Measurements from ENCODE around the gene CHST11. TPM values are rescaled to one million over a fixed set of nuclear protein-coding genes. Genes with fewer than 3 reads are reported as not detected.
A peak's percentile ranks its signal among the peaks of the same experiment; 100 is the strongest.

The CHST11 gene
- total RNA-seq, 1 experiment from 2014 or later: 6.7 TPM

DNA sequence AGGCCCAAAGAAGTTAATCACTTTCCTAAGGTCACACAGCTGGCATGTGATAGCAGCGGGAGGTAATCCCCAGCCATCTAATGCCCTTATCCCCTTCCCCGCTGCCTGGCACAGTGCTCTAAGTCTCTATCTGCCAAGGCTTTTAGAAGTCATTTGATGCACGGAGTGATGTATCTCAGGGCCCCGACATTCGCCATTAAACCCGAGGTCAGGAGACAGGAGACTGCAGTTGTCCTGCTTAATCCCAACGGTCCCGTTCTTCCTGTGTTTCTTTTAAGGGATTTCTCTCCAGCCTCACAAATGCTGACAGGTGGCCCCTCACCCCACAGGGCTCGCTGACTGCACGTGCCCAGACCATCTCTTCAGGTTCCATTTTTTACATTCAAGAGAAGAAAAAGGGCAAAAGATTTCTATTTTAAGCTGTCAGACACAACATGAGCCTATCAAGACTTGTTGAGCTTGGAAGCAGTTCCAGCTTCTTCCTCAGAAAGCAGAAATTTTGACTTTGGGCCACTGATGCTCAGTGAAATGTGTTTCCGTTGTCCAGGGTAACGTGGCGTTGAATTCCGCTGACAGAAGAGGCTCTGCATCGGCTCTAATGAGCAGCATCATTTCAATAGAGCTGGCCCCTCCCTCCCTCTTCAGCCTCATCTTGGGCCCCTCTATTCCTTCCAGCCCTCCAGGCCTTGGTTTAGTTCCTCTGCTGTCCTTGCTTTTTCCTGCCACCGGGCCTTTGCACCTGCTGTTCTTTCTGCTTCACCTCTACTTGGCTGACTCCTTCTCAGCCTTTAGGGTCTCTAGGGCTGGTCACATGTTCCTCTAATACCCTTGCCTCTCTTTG, 171.5 kb downstream of the CHST11 start:
- Histone ChIP-seq H3K9ac (ENCODE audit: extremely low read depth, insufficient read length, low read length) (no peak overlapping the region), H3K23me2 (ENCODE audit: insufficient read length, low read depth, low read length, poor library complexity, severe bottlenecking) (no peaks in the 10 kb centered on the region), H3K79me1 (ENCODE audit: insufficient read depth, low read depth, low read length, poor library complexity, severe bottlenecking) (no peaks in the 10 kb centered on the region), H2AFZ (ENCODE audit: low read length) (no peak overlapping the region), H2BK120ac (ENCODE audit: low read depth, low read length, poor library complexity, severe bottlenecking) (no peak overlapping the region), H3K14ac (ENCODE audit: insufficient read depth, low read length) (no peak overlapping the region), H4K91ac (ENCODE audit: insufficient read length, low read depth, low read length) (no peak overlapping the region), H3K4me1 (ENCODE audit: insufficient read depth, low read length) (no peaks in the 10 kb centered on the region; the same call in 1 of the 2 replicates), H4K8ac (replicated peaks; ENCODE audit: insufficient read length, low read depth, low read length) (no peak overlapping the region), H2BK15ac (ENCODE audit: low read depth, low read length) (no peak overlapping the region), H2BK12ac (ENCODE audit: insufficient read length, low read depth, low read length) (no peak overlapping the region), H4K20me1 (ENCODE audit: control insufficient read depth, insufficient read depth, insufficient read length) (no peaks in the 10 kb centered on the region), H4K5ac (ENCODE audit: insufficient read length, low read depth, low read length) (no peak overlapping the region), H3K4me2 (ENCODE audit: insufficient read depth, insufficient read length, low read length) (no peak overlapping the region), H3K27ac (ENCODE audit: insufficient read length, low read depth, low read length) (no peak overlapping the region), H2BK5ac (ENCODE audit: insufficient read length, low read length) (no peak overlapping the region), H2BK20ac (ENCODE audit: low read depth, low read length, poor library complexity, severe bottlenecking) (no peak overlapping the region), H3K23ac (ENCODE audit: insufficient read length, low read depth, low read length) (no peak overlapping the region), H3K9me3 (ENCODE audit: control insufficient read depth, low read depth, low read length) (no peaks in the 10 kb centered on the region), H3K18ac (ENCODE audit: insufficient read length, low read depth, low read length) (no peak overlapping the region), H2AK5ac (ENCODE audit: insufficient read length, low read length) (no peak overlapping the region), H3K4ac (ENCODE audit: low read depth, low read length) (no peak overlapping the region), H3T11ph (ENCODE audit: low read length) (no peak overlapping the region), H3K27me3 (ENCODE audit: insufficient read depth, low read length) (no peaks in the 10 kb centered on the region), H3K79me2 (ENCODE audit: insufficient read depth, low read length) (no peaks in the 10 kb centered on the region), H3K56ac (ENCODE audit: insufficient read length, low read depth, low read length) (no peak overlapping the region)
- no CpG with 5 or more reads among the region's 16 CpGs for WGBS (ENCODE audit: extremely low coverage, insufficient read length, low lambda C conversion rate)
- Mint-ChIP-seq H3K27me3 (ENCODE audit: low read depth) (peaks cover 8% of the 10 kb centered on the region), H3K4me3 (no peak overlapping the region), H3K4me1 (peaks cover 35 to 40% of the 10 kb centered on the region in 2 experiments), H3K27ac (peak overlapping the region in 1 of 3 experiments; percentile 46; a peak in 1 of 7 replicates), H3K9me3 (no peaks in the 10 kb centered on the region), H3K36me3 (ENCODE audit: insufficient read depth in 1 of 3, low read depth in 3 of 3) (no peaks in the 10 kb centered on the region)
- TF ChIP-seq, protein P1, sequence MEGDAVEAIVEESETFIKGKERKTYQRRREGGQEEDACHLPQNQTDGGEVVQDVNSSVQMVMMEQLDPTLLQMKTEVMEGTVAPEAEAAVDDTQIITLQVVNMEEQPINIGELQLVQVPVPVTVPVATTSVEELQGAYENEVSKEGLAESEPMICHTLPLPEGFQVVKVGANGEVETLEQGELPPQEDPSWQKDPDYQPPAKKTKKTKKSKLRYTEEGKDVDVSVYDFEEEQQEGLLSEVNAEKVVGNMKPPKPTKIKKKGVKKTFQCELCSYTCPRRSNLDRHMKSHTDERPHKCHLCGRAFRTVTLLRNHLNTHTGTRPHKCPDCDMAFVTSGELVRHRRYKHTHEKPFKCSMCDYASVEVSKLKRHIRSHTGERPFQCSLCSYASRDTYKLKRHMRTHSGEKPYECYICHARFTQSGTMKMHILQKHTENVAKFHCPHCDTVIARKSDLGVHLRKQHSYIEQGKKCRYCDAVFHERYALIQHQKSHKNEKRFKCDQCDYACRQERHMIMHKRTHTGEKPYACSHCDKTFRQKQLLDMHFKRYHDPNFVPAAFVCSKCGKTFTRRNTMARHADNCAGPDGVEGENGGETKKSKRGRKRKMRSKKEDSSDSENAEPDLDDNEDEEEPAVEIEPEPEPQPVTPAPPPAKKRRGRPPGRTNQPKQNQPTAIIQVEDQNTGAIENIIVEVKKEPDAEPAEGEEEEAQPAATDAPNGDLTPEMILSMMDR (conservative IDR thresholded peaks at IDR 0.05): no peak
- DNase-seq: no peak
